GM19324 (cell line): ENCODE results near the gene CEL.

ENCODE experiments used
- ATAC-seq: cut with Tn5 transposase; IDR thresholded peaks from one replicate; pipeline ENCODE4 v1.9.1; 2021; ENCODE audit warnings: mild to moderate bottlenecking, moderate library complexity; ENCODE audit not compliant: unreplicated experiment, low FRiP score

CEL gene

GRCh38 chr9:133113949-133114885, 52.4 kb downstream of the CEL start:
- ATAC-seq: no peak

GRCh38 chr9:133114886-133115603, 53.3 kb downstream of the CEL start:
- ATAC-seq: no peak

GRCh38 chr9:133115604-133116345, 54.0 kb downstream of the CEL start:
- peak; percentile 35 for ATAC-seq

GRCh38 chr9:133116346-133117231, 54.8 kb downstream of the CEL start:
- no peak for ATAC-seq

GRCh38 chr9:133117271-133118178, 55.7 kb downstream of the CEL start:
- no peak for ATAC-seq

- no peak for ATAC-seq
These were observed 56.4 kb downstream of the CEL start for GRCh38 chr9:133118179-133118520.

- no peak for ATAC-seq
These were observed 56.8 kb downstream of the CEL start for GRCh38 chr9:133118568-133118967.

- no peak for ATAC-seq
These were observed 57.5 kb downstream of the CEL start for GRCh38 chr9:133119103-133119845.

GRCh38 chr9:133119846-133120500, 58.2 kb downstream of the CEL start:
- no peak for ATAC-seq

GRCh38 chr9:133120501-133121197, 58.9 kb downstream of the CEL start:
- ATAC-seq: no peak
